Measurements from ENCODE around the gene ARRB1. TPM values are rescaled to one million over a fixed set of nuclear protein-coding genes. Genes with fewer than 3 reads are reported as not detected.

Gene ARRB1
- total RNA-seq, 1 donor from 2014 or later, result 30.3 TPM

DNA sequence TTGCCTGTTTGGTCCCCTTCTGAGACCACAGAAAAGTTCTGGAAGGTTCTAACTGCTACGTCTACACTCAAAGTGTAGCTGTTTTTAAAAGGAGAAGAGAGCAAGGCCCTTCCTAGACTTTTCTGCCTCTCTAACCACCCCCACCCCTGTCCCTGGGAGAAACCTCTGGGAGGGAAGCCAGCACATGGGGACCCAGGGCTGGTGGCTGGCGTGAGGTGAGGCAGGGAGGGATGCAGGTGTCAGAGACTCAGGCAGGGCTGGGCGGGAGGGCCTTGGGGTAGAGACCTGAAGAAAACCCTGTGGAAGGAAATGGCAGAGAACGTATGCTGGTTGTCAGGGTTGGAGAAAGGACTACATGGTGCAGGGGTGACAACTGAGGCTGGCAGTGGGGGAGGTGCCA, 26.7 kb downstream of the ARRB1 start:
- H3K27ac ChIP-seq (ENCODE audit: low read depth, low read length), result no peak overlapping the region
- H3K4me1 ChIP-seq (ENCODE audit: control insufficient read depth in 3 of 3, insufficient read depth in 3 of 3, low read length in 3 of 3), result peaks cover 21 to 33% (median 24%) of the 10 kb centered on the region in 3 donors
- H3K27me3 ChIP-seq (ENCODE audit: control insufficient read depth in 3 of 3, insufficient read depth in 3 of 3, low read length in 3 of 3), result no peaks in the 10 kb centered on the region
- H3K9me3 ChIP-seq (ENCODE audit: control insufficient read depth in 3 of 3, low read length in 3 of 3), result no peaks in the 10 kb centered on the region
- H3K4me3 ChIP-seq (ENCODE audit: low read length in 3 of 3), result no peak overlapping the region
- H3K36me3 ChIP-seq (ENCODE audit: control insufficient read depth in 3 of 3, insufficient read depth in 3 of 3, low read length in 3 of 3), result peaks cover 0 to 3% (median 0%) of the 10 kb centered on the region in 3 donors
- no peak overlapping the region for H3K9ac ChIP-seq (ENCODE audit: low read depth in 1 of 3, low read length in 3 of 3)

DNA sequence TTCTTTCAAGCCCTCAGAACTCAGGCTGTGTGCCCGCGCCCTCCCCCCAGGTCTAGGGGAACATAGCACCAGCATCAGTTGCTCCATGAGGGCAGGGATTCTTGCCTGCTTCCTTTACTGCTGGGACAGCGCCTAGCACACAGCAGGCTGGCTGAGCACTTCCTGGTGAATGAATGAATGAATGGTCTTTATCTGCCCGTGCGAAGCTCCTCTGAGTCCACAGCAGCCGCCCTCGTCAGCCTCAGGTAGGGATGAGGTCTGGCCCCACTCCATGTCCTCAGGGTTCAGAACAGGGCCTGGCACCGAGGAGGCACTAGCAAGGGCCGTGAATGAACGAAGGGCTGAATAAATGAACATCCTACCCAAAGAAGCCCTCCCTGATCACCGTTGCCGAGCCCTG, 27.3 kb downstream of the ARRB1 start:
- Histone ChIP-seq H3K36me3 (ENCODE audit: control insufficient read depth in 3 of 3, insufficient read depth in 3 of 3, low read length in 3 of 3) (peaks cover 0 to 3% (median 0%) of the 10 kb centered on the region in 3 donors), H3K9ac (ENCODE audit: low read depth in 1 of 3, low read length in 3 of 3) (no peak overlapping the region), H3K27me3 (ENCODE audit: control insufficient read depth in 3 of 3, insufficient read depth in 3 of 3, low read length in 3 of 3) (no peaks in the 10 kb centered on the region), H3K27ac (ENCODE audit: low read depth, low read length) (no peak overlapping the region), H3K4me1 (ENCODE audit: control insufficient read depth in 3 of 3, insufficient read depth in 3 of 3, low read length in 3 of 3) (peaks cover 21 to 32% (median 26%) of the 10 kb centered on the region in 3 donors), H3K4me3 (ENCODE audit: low read length in 3 of 3) (no peak overlapping the region), H3K9me3 (ENCODE audit: control insufficient read depth in 3 of 3, low read length in 3 of 3) (no peaks in the 10 kb centered on the region)

DNA sequence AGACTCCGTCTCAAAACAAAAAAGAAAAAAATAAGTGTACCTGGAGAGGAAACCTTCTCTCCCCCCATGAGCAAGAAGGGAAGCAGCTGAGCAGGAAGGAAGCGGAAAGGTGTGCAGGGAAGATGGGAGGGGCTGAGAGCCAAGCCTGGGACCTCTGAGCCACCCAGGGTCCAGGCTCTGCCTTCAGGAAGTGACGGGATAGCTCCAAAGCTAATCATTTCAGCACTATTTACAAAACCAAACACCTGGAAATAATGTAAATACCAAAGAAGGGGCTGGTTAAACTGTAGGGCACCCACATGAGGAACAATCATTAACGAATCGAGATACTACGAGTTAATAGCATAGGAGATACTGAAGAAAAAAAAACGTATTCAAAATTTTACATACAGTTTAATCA, 27.9 kb downstream of the ARRB1 start:
- Histone ChIP-seq H3K36me3 (ENCODE audit: control insufficient read depth in 3 of 3, insufficient read depth in 3 of 3, low read length in 3 of 3) (peaks cover 0 to 3% (median 0%) of the 10 kb centered on the region in 3 donors), H3K4me3 (ENCODE audit: low read length in 3 of 3) (no peak overlapping the region), H3K9me3 (ENCODE audit: control insufficient read depth in 3 of 3, low read length in 3 of 3) (no peaks in the 10 kb centered on the region), H3K27ac (ENCODE audit: low read depth, low read length) (no peak overlapping the region), H3K9ac (ENCODE audit: low read depth in 1 of 3, low read length in 3 of 3) (no peak overlapping the region), H3K4me1 (ENCODE audit: control insufficient read depth in 3 of 3, insufficient read depth in 3 of 3, low read length in 3 of 3) (peaks cover 21 to 27% (median 24%) of the 10 kb centered on the region in 3 donors), H3K27me3 (ENCODE audit: control insufficient read depth in 3 of 3, insufficient read depth in 3 of 3, low read length in 3 of 3) (no peaks in the 10 kb centered on the region)

DNA sequence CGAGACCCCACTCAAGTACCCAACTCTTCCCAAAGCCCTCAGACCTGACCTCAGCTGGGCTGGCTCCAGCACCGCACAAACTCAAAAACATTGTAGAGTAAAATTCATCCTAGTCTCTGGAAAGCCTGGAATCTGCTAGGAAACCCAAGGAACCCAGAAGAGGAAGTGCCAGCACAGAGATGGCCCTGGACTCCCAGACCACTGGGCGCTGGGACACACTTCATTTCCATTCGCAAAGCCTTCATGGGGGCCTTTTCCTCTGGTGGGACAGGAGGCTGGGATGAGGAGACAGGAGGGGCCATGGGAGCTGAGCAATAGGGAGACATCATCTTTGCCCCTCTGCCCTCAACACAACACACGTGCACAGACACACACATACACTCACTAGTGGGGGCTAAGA, 30.8 kb downstream of the ARRB1 start:
- Histone ChIP-seq H3K4me1 (ENCODE audit: control insufficient read depth in 3 of 3, insufficient read depth in 3 of 3, low read length in 3 of 3) (peaks cover 11 to 26% (median 15%) of the 10 kb centered on the region in 3 donors), H3K27ac (ENCODE audit: low read depth, low read length) (no peak overlapping the region), H3K27me3 (ENCODE audit: control insufficient read depth in 3 of 3, insufficient read depth in 3 of 3, low read length in 3 of 3) (no peaks in the 10 kb centered on the region), H3K4me3 (ENCODE audit: low read length in 3 of 3) (no peak overlapping the region), H3K9ac (ENCODE audit: low read depth in 1 of 3, low read length in 3 of 3) (peak overlapping the region in 1 of 3 donors; percentile 33), H3K9me3 (ENCODE audit: control insufficient read depth in 3 of 3, low read length in 3 of 3) (no peaks in the 10 kb centered on the region), H3K36me3 (ENCODE audit: control insufficient read depth in 3 of 3, insufficient read depth in 3 of 3, low read length in 3 of 3) (peaks cover 0 to 3% (median 0%) of the 10 kb centered on the region in 3 donors)

DNA sequence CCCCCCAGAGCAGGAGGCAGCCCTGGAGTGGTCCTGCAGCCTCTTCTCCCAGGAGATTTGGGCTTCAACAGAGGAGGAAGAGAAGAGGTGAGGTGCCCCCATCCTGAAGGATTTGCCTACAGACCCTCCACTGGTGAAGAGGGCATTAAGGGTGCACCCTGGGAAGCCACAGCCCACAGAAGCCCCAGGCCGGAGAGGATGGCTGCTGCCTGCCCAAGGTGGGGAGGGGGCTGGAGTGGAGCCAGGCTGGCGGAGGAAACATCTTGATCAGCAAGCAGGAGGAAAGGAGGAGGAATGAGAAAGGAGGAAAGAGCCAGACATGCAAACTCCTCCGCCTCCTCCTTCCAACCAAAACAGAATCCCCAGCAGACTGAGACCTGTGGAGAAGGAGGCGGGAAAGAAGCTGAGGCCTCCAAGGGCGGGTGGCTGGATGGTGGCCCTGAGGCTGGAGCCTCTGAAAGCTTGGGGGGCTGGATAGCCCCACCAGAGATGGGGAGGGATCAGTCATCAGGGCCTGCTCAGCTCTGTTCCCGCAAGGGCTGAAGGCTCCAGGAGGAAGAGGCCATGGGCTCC, 31.3 kb downstream of the ARRB1 start:
- Histone ChIP-seq H3K27me3 (ENCODE audit: control insufficient read depth in 3 of 3, insufficient read depth in 3 of 3, low read length in 3 of 3) (no peaks in the 10 kb centered on the region), H3K36me3 (ENCODE audit: control insufficient read depth in 3 of 3, insufficient read depth in 3 of 3, low read length in 3 of 3) (peaks cover 0 to 3% (median 0%) of the 10 kb centered on the region in 3 donors), H3K9ac (ENCODE audit: low read depth in 1 of 3, low read length in 3 of 3) (peak overlapping the region in 2 of 3 donors; percentile 3 to 33), H3K4me1 (ENCODE audit: control insufficient read depth in 3 of 3, insufficient read depth in 3 of 3, low read length in 3 of 3) (peaks cover 10 to 25% (median 14%) of the 10 kb centered on the region in 3 donors), H3K27ac (ENCODE audit: low read depth, low read length) (no peak overlapping the region), H3K9me3 (ENCODE audit: control insufficient read depth in 3 of 3, low read length in 3 of 3) (no peaks in the 10 kb centered on the region), H3K4me3 (ENCODE audit: low read length in 3 of 3) (no peak overlapping the region)

DNA sequence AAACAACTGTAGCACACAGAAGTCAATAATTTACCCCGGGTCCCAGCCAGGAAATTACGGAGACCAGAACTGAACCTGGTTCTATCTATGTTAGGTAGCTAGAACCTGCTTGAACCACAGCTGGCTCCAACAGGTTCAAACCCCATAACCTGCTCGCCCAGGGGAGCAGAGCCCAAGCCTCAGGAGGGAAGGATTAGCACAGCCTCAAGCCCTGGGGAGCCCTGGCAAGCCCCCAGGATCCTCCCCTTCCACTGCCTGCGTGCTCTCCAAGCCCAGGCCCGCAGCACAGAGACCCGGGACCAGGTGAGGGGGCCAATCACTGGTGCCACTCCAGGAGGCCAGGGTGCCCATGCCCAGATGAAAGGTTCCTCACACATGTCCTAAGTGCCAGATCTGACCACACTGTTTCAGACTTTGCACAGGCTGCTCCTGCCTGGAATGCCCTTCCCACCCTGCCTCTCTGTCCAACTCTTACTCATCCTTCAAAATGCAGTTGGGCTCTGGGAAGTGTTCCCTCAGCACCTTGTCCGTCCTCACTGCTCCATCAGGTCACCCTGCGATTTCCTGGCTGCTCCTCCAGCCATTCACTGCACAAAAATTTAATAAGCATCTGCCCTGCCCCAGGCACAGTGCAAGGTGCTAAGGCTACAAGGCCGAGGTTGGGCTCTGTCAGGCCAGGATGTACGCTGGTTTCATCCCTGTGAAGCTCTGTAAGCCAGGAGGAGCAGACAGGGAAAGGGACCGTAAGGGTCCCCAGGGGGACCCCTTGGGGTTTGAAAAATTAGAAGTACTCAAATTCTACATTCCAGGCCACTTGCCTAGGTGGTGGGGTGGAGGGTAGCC, 32.2 kb downstream of the ARRB1 start:
- H3K9me3 ChIP-seq (ENCODE audit: control insufficient read depth in 3 of 3, low read length in 3 of 3), result no peaks in the 10 kb centered on the region
- H3K27me3 ChIP-seq (ENCODE audit: control insufficient read depth in 3 of 3, insufficient read depth in 3 of 3, low read length in 3 of 3), result no peaks in the 10 kb centered on the region
- no peak overlapping the region for H3K27ac ChIP-seq (ENCODE audit: low read depth, low read length)
- H3K9ac ChIP-seq (ENCODE audit: low read depth in 1 of 3, low read length in 3 of 3), result no peak overlapping the region
- no peak overlapping the region for H3K4me3 ChIP-seq (ENCODE audit: low read length in 3 of 3)
- peaks cover 0 to under 1% (median 0%) of the 10 kb centered on the region in 3 donors for H3K36me3 ChIP-seq (ENCODE audit: control insufficient read depth in 3 of 3, insufficient read depth in 3 of 3, low read length in 3 of 3)
- H3K4me1 ChIP-seq (ENCODE audit: control insufficient read depth in 3 of 3, insufficient read depth in 3 of 3, low read length in 3 of 3), result peaks cover 11 to 24% (median 15%) of the 10 kb centered on the region in 3 donors

DNA sequence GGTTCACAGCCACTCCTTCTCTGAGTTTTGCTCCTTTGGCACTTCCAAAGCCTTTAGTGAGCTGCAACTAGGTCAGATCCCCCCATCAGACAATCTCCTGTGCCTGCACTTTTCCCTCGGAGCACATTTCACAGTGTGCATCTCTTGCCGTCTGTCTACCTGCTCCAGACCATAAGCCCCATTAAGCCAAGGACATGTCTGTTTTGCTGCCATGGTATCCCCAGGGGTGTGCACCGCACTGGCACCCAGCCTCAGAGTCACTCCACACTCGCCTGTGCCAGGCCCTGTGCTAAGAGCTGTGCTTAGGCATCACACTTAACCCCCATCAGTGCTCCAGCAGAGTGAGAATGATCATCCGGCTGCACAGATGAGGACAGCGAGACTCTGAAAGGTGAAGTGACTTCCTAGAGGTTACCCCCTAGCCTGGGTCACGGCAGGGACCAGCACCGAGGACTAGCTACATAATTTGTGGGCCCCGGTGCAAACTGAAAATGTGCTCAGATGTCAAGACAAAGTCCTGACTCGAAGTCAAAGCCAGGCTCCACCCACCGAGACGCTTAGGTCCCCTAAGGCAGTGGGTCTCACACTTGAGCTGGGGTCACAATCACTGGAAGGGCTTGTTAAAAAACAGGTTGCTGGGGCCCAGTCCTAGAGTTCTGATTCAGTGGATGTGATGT, 33.9 kb downstream of the ARRB1 start:
- Histone ChIP-seq H3K4me3 (ENCODE audit: low read length in 3 of 3) (no peak overlapping the region), H3K4me1 (ENCODE audit: control insufficient read depth in 3 of 3, insufficient read depth in 3 of 3, low read length in 3 of 3) (peaks cover 19 to 41% (median 25%) of the 10 kb centered on the region in 3 donors), H3K27ac (ENCODE audit: low read depth, low read length) (no peak overlapping the region), H3K27me3 (ENCODE audit: control insufficient read depth in 3 of 3, insufficient read depth in 3 of 3, low read length in 3 of 3) (no peaks in the 10 kb centered on the region), H3K36me3 (ENCODE audit: control insufficient read depth in 3 of 3, insufficient read depth in 3 of 3, low read length in 3 of 3) (no peaks in the 10 kb centered on the region), H3K9ac (ENCODE audit: low read depth in 1 of 3, low read length in 3 of 3) (peak overlapping the region in 1 of 3 donors; percentile 25), H3K9me3 (ENCODE audit: control insufficient read depth in 3 of 3, low read length in 3 of 3) (no peaks in the 10 kb centered on the region)

DNA sequence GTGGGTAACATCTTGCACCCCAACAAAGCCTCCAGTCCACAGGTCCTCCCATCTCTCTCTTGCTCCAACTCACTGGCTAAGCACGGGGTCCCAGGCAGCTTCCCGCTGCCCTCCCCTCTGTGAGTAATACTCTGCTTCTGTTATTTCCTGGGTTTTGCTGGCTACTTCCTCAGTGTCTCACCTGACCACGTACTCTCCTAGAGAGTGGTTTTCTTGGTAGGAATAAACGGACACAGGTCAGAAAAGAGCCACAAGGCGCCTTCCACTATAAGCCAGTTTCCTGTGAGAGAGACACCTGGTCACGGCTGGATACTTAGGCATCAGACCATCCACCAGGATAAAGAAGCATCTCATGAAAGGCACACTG, 36.0 kb downstream of the ARRB1 start:
- peaks cover 34 to 56% (median 38%) of the 10 kb centered on the region in 3 donors for H3K4me1 ChIP-seq (ENCODE audit: control insufficient read depth in 3 of 3, insufficient read depth in 3 of 3, low read length in 3 of 3)
- no peak overlapping the region for H3K9ac ChIP-seq (ENCODE audit: low read depth in 1 of 3, low read length in 3 of 3)
- peaks cover 0 to under 1% (median 0%) of the 10 kb centered on the region in 3 donors for H3K36me3 ChIP-seq (ENCODE audit: control insufficient read depth in 3 of 3, insufficient read depth in 3 of 3, low read length in 3 of 3)
- no peaks in the 10 kb centered on the region for H3K9me3 ChIP-seq (ENCODE audit: control insufficient read depth in 3 of 3, low read length in 3 of 3)
- H3K4me3 ChIP-seq (ENCODE audit: low read length in 3 of 3), result no peak overlapping the region
- H3K27ac ChIP-seq (ENCODE audit: low read depth, low read length), result no peak overlapping the region
- H3K27me3 ChIP-seq (ENCODE audit: control insufficient read depth in 3 of 3, insufficient read depth in 3 of 3, low read length in 3 of 3), result no peaks in the 10 kb centered on the region

DNA sequence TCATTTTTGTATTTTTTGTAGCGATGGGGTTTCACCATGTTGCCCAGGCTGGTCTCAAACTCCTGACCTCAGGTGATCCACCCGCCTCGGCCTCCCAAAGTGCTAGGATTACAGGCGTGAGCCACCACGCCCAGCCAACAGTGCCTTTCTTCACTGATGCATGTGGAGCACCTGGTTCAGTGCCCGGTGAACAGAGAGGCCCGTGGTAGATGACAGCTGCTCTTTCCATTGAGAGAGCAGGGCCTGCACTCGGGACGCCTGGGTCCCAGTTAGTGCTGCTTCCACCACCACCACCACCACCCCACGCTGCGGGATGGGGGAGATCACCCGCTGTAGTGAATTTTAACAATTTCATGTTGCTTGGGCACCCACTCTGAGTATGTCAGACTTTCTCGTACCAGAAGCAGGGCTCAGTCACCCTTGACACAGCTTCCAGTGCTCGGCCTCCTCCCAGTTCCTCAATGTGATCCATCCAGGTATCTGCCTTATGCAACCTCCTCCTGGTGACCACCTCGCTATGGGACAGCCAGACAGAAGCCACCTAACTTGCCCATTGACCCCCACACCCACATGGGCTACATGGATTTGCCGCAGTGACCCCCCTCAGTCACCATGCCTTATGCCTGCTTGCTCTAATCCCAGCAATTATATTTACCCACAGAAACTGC, 36.6 kb downstream of the ARRB1 start:
- H3K9ac ChIP-seq (ENCODE audit: low read depth in 1 of 3, low read length in 3 of 3), result peak overlapping the region in 1 of 3 donors; percentile 3
- no peak overlapping the region for H3K4me3 ChIP-seq (ENCODE audit: low read length in 3 of 3)
- no peak overlapping the region for H3K27ac ChIP-seq (ENCODE audit: low read depth, low read length)
- H3K9me3 ChIP-seq (ENCODE audit: control insufficient read depth in 3 of 3, low read length in 3 of 3), result no peaks in the 10 kb centered on the region
- H3K27me3 ChIP-seq (ENCODE audit: control insufficient read depth in 3 of 3, insufficient read depth in 3 of 3, low read length in 3 of 3), result no peaks in the 10 kb centered on the region
- peaks cover 36 to 56% (median 39%) of the 10 kb centered on the region in 3 donors for H3K4me1 ChIP-seq (ENCODE audit: control insufficient read depth in 3 of 3, insufficient read depth in 3 of 3, low read length in 3 of 3)
- peaks cover 0 to 3% (median 0%) of the 10 kb centered on the region in 3 donors for H3K36me3 ChIP-seq (ENCODE audit: control insufficient read depth in 3 of 3, insufficient read depth in 3 of 3, low read length in 3 of 3)
